NCI-H187 (cell line): ENCODE measurements around the gene ITIH3.

ENCODE experiments used
- DNase-seq, 2 experiments: peaks; one replicate each; lab custom pipeline; 2025; lab: John Stamatoyannopoulos, UW

Gene ITIH3

DNA sequence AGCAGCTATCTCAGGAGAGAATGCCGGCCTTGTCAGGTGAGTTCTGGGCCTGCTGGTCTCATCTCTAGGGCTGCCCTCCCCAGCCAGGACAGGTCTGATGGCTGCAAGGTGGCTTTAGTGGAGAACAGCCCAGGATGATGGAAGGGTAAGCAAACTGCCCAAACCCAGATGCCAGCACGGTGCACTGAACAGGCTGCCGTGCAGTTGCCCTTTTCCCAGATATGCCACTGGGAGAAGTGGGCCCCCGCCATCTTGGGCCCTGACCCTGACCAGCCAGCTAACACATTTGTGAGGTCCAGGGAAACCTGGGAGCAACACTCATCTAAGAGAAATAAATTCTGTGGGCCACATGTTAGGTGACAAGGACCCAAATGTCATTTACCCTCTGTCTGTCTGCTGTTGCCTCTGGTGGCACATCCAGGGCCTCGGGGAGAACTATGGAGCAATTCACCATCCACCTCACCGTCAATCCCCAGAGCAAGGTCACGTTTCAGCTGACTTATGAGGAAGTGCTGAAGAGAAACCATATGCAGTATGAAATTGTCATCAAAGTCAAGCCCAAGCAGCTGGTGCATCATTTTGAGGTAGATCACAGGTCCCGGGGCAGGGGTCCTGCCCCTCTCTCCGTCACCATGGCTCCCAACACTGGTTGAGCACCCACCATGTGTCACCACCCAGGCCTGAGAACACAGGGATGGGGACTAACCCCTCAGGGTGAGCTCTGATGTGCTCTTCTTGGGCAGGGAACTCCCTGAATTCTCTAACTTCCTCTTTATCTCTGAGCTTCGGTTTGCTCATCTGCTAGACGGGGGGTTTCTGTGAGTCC is 15.4 kb upstream of the ITIH3 start:
- no peak for DNase-seq

DNA sequence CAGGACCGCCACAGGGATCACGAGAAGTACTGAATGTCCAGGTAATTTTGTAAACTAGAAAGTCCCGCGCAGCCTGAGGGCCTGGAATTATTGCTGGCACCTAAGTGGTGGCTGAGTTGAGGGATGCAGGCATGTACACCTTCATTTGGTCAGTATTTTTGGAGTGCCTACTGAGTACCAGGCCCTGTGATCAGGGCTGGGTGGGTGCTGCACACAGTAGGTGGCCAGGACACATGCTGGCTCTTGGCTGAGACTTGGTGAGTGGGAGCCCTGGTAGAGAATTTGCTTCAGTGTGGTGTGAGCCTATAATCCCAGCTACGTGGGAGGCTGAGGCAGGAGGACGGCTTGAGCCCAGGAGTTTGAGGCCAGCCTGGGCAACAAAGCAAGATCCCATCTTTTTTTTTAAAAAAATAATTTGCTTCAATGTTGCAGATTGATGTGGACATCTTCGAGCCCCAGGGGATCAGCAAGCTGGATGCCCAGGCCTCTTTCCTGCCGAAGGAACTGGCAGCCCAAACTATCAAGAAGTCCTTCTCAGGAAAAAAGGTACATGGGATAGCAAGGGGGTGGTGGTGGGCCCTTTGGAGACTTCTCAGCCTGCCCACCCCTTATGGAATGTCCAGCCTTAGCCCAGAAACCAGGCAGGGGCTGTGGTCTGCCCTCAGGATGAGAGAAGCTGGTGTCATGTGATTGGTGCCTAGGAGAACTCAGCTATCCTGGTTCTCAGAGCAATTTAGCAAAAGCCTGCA is 14.6 kb upstream of the ITIH3 start:
- no peak for DNase-seq

DNA sequence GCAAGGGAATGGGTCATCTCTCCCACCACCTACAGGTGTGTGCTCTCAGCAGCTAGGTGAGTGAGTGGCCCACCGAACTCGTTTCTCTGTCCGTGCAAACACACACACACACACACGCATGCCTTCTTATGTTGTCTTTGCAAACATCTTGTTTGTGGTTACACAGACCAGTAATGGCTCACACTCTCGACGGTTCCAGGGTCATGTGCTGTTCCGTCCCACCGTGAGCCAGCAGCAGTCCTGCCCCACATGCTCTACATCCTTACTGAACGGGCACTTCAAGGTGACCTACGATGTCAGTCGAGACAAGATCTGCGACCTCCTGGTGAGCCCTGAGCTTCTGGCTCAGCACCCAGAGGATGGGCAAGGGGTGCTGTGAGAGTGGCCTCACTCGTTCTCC is 12.9 kb upstream of the ITIH3 start:
- DNase-seq, result no peak

DNA sequence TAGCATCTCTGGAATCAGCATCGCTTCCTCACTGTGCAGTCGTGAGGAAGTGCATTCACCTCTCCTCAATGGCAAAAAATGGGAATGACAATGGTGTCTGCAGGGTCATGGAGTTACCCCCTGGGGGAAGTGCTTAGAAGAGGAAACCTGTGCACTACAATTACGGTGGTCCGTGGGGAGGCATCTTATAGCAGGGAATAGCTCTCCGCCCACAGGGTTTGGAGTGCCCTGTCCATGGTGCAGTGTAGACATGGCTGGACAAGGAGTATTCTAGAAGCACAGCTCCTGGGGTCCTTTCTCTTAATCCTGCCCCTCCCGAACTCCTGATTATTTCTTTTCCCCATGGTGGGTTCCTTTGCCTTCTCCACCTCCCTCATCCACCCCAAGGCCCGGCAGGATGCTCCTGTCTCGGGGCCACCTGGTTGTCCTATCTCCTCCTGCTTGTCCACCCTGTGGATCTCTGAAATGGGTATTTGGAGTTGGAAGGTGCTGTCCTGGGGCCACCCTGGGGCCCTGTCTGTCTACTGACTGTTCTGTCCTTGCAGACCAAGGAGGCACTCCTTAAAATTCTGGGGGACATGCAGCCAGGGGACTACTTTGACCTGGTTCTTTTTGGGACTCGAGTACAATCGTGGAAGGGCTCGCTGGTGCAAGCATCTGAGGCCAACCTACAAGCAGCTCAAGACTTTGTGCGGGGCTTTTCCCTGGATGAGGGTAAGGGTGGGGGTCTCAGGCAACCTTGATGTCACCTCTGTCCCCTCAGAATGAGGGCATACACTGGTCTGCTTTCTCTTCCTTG is 12.0 kb upstream of the ITIH3 start:
- DNase-seq, result no peak

DNA sequence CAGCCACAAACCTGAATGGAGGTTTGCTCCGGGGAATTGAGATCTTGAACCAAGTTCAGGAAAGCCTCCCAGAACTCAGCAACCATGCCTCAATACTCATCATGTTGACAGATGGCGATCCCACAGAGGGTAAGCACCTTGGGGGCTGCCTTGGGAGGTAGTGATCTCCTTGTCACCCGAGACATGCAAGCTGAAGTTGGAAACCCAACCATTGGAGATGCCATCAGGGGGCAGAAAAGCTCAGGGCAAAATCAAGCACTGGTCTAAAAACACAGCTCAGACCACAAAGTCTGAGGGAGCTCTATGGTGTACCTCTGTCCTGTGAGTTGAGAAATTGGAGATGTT is 11.4 kb upstream of the ITIH3 start:
- no peak for DNase-seq

DNA sequence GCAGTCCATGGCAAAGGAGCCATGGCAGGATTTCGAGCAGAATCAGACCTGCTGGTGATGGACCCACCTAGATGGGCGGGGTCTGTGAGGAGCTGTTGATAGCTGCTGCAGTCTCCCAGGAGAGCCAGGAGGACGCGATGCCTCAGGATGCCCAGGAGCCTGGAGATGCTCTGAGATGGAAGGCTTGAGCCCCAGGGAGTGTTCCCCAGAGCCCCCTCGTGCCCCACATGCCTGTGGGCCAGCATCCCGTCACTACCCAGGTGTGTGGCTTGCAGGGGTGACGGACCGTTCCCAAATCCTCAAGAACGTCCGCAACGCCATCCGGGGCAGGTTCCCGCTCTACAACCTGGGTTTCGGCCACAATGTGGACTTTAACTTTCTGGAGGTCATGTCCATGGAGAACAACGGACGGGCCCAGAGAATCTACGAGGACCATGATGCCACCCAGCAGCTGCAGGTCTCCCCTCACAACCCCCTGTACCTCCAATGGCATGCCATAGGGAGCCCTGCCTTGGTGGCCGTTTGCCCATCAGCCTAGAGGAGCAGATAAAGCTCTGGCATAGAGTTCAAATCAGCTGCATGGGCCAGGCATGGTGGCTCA is 10.5 kb upstream of the ITIH3 start:
- no peak for DNase-seq

DNA sequence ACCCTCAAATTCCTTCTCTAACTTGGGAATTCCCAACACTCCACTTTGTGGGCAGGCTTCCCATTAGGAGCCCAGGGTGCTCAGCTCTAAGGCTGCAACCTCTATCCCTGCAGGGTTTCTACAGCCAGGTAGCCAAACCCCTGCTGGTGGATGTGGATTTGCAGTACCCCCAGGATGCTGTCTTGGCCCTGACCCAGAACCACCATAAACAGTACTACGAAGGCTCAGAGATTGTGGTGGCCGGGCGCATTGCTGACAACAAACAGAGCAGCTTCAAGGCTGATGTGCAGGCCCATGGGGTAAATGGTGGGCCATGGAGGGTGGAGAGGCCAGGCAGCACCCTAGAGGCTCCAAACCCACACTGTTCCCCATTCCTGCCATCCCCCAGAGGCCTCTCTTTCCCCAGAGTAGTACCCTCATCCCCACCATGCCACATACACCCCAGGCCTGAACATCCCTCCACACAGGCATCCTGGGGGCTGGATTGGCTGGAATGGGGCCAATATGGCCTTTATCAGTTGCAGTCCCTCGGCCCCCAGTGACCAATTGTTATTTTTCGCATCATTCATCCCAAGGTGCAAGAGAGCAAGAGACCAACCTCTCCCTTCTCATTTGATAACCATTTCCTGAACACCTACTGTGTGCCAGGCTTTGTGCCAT is 9.5 kb upstream of the ITIH3 start:
- DNase-seq, result no peak

DNA sequence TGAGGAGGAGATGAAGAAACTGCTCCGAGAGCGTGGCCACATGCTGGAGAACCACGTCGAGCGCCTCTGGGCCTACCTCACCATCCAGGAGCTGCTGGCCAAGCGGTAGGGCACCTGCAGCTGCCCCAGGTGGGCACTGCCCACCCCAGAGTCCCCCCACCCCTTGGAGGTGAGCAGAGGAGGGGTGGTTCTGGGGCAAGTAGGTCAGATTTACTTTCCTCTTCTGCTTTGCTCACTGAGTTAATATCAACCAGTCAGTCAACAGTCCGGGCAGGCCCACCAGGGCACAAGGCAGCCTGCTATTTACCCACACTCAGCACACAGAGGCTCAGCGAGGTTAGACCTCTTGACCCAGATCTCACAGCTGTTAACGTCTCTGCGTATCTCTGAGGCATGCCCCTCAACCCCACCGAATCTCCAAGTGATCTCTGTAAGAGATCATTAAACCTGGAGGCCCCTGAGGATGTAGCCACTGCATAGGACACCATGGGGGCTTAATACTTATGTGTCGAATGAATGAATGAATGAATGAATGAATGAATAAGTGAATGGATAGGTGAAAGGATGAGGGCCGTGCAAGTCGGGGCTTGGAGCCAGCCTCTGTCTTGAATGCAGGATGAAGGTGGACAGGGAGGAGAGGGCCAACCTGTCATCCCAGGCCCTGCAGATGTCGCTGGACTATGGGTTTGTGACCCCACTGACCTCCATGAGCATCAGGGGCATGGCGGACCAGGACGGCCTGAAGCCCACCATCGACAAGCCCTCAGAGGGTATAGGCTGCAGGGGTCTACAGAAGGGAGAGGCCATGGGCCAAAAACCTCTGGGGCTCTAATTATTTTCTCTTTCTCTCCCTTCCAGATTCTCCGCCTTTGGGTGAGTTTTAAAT is 8.0 kb upstream of the ITIH3 start:
- DNase-seq, result no peak

DNA sequence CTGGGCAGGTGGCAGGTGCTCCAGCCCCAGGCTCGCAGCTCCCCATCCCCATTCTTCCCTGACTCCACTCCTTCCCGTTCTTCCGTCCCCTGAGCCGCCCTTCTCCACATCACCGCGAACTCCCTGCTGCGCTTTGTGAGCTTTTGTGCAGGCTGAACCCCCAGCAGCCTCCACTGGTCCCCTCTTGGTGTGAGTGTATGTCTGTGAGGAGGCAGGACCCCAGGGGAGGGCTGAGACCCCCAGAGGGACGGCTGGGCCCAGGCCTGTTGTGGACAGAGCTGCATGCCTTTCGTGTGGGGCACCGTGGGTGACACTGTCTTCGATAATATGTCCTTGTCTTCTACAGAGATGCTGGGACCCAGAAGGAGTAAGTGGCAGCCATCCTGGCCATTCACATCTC is 7.3 kb upstream of the ITIH3 start:
- DNase-seq, result no peak

DNA sequence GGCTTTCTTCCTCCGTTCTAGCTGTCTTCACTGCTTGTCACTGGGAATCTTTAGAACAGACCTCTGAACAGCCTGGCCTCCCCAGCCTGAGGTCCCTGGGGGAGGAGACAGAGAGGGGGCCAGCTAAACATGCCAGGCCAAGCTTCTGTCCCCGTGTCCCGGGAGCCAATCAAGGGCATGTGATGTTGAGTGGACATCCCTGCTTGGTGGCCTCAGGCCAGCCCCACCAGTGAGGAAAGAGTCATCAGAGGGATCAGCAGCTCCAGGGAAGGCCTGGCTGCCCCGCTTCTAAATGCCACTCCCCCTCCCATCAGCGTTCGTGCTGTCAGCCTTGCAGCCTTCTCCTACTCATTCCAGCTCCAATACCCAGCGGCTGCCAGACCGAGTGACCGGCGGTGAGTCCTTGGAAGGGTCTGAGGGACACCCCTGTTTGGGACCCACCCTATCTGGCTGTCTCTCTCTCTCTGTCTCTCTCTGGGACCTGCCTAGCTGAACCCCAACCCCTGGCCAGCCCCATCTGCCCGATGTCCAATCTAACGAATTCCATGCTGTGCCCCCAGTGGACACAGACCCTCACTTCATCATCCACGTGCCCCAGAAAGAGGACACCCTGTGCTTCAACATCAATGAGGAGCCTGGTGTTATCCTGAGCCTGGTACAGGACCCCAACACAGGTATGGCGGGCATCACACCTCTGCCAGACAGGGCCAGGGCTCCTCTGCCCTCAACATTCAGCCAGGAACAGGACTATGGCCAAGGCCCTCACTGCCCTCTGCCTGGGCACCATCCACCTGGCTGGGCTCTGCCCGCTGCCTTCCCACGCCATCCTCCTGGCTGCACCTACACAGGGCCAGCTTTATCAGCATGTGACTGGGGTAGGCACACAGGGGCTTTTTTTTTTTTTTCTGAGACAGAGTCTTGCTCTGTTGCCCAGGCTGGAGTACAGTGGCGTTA is 6.6 kb upstream of the ITIH3 start:
- no peak for DNase-seq

DNA sequence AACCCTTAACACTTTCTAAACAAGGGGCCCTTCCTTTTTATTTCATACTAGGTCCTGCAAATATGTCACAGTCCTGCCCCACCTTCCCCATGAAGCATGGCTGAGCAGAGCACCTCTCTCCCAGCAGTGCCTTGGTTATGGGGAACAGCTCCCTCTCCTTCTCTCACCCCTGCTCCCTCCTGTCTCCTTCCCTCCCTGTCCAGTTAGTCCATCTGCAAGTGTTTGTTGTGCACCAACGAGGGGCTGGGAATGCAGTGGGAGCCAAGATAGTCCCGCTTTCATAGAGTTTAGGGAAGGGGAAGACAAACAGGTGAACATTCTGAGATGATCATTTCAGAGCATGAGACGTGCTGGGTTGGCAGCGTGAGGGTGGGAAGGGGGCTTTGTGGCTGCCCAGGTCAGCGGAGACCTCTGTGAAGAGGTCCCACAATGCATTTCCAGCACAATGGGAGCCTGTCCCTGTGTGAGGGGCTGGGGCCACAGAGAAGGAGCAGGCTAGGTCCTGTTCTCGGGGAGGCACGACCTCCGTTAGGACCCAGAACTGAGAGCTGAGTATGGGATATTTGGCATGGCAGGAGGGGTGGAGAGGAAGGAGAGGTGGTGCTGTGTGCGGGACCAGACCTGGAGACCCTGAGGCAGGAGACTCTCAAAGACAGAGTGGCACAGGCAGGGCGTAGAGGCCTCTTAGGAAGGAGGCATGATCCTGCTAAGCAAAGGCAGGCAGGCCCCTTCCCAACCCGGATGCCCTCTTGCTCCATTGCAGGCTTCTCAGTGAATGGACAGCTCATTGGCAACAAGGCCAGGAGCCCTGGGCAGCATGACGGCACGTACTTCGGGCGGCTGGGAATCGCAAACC is 5.5 kb upstream of the ITIH3 start:
- DNase-seq, result no peak

DNA sequence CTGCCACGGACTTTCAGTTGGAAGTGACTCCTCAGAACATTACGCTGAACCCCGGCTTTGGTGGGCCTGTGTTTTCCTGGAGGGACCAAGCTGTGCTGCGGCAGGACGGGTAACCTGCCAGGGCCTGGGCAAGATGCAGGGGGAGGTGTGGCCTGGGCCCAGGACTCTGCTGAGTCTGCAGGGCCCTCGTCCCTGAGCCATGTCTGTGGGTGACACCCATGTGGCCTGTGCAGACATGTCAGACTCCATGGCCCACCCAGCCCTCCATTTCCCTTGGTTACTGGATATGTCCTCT is 4.9 kb upstream of the ITIH3 start:
- DNase-seq, result no peak

DNA sequence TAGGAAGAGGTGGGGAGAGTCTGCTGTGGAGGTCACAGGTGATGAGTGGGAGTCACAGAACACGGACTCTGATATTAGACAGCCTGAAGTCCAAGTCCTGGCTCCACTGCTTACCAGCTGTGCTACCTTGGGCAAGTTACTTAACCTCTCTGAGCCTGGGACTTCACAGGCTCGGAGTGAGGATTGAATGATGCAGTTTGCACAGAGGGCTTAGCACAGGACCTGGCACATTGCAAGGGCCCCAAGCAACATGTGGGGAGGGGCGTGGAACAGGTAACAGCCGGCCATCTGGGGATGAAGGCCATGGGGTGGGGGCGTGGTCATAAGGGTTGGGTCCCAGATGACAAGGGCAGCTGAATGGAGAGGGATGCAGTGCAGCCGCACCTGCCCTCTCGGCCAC is 4.3 kb upstream of the ITIH3 start:
- DNase-seq, result no peak

DNA sequence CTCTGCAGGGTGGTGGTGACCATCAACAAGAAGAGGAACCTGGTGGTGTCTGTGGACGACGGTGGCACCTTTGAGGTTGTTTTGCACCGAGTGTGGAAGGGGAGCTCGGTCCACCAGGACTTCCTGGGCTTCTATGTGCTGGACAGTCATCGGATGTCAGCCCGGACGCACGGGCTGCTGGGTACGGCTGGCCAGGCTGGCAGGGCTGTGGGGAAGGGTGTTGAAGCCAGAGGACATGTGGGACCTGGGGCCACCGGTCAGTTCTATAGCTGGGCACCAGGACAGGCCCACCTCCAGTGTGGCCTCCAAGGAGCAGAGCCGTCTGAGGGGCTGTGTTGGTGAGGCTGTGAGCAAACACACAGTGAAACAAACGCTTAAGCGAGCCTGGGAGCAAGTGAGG is 3.9 kb upstream of the ITIH3 start:
- no peak for DNase-seq

DNA sequence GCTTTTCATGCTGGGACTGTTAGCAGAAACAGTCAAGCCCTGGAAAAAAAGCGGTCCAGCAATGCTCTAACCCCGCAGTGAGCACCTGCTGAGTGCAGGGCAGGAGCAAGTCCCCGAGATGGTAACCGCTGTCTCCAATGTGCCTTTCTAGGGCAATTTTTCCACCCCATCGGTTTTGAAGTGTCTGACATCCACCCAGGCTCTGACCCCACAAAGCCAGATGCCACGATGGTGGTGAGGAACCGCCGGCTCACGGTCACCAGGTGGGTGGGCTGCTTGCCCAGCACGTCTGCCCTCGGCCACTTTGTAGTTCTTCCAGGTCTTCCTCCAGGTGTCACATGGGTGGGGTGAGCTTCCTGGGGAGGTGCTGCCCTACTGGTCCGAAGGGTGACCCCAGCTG is 3.2 kb upstream of the ITIH3 start:
- no peak for DNase-seq

DNA sequence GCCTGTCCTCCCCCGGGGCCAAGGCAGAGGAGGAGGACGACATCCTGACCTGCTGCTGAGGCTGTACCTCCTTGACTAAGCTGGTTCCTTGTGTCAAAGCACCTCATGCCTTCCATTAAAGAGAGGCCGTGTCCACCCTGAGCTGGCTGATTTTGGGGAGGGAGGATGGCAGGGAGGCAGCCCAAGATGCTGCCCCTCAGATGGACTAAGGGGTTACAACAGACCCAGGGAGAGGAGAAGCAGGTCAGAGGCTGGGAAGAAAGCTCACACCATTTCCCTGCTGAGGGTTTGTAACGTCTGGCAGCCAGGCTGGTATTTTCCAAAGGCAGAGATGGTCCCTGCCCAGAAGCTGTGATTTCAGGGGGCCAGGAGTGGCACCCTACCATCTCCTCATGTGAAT is 2.7 kb upstream of the ITIH3 start:
- DNase-seq, result no peak

DNA sequence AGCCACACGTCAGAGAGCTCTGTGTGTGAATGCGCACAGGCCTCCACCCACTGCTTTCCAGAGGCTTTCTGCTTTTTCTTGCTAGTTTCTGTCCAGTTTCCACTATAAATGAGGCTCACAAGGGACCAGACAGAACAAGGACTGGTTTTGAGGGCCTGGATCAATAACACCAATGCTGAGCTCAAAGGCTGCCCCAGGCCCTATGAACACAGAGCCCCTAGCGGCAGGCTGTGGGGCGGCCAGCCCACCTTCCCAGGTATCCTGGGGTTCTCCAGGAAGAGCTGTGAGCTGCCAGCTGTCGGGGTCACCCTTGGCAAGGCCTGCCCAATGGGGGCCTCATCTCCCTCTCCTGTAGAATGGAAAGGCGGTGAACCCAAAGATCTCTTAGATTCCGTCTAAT is 2.2 kb upstream of the ITIH3 start:
- no peak for DNase-seq

DNA sequence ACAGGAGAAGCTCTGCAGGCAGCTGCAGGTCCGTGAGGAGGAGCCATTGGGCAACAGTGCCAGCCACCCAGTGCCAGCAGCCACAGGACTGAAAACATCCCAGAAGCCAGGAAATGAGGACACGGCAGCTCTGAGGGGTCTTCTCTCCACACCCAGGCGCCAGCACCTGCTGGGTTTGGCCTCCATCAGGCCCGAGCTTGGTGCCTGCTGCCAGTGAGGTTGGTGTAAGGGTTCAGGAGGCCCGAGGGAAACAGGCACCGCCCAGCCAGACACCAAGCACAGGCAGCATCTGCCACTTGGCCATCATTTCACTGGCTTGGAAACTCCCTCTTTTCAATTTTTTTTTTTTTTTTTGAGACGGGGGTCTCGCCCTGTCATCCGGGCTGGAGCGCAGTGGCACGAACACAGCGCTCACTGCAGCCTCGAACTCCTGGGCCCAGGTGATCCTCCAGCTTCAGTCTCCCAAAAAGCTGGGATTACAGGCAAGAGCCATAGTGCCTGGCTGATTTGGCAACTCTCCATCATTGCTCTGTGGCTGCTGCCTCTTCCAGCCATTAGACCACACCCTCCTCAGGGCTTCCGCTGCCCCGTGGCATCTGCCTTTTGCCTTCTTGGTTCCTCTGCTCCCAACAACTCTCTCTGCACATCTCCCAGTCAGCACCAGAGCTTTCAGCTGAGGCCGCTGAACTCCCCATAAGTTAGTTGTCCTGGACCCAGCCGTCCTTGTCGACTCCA is 1.5 kb upstream of the ITIH3 start:
- no peak for DNase-seq
